H1 (cell line): ENCODE data around the gene DYNLL1.

Experiments used
- CEBPB ChIP-seq: IDR thresholded peaks from 2 replicates; pipeline ENCODE4 v1.6.1; 2012; ENCODE audit warnings: low read depth, low read length
- CREB1 ChIP-seq: IDR thresholded peaks from 2 replicates; pipeline ENCODE4 v1.6.1; 2012; ENCODE audit warnings: inconsistent platforms
- EZH2 ChIP-seq: fragments of 200-600 bp; sonication (generic); IDR thresholded peaks from 2 replicates; pipeline ENCODE4 v1.7.1; 2012; ENCODE audit warnings: low read depth, mild to moderate bottlenecking, moderate library complexity, low read length, inconsistent platforms; ENCODE audit not compliant: severe bottlenecking
- HDAC6 ChIP-seq: IDR thresholded peaks from one replicate; pipeline ENCODE4 v1.7.1; 2012; ENCODE audit warnings: low read depth, mild to moderate bottlenecking, inconsistent platforms, low read length, moderate library complexity
- JUND ChIP-seq: IDR thresholded peaks from 2 replicates; pipeline ENCODE4 v1.6.1; 2011; ENCODE audit warnings: mild to moderate bottlenecking, improper control_type of control experiment, low read length
- POLR2AphosphoS5 ChIP-seq: IDR thresholded peaks from 2 replicates; pipeline ENCODE4 v1.6.1; 2011; ENCODE audit warnings: low read depth, low read length
- TF ChIP-seq, protein P1 (sequence below), 3 experiments: IDR thresholded peaks; 1 replicate in 2 of 3; 2 replicates in 1 of 3; pipeline versions ENCODE4 v1.5.1 to v1.6.1; 2011; ENCODE audit warnings: low read length in 3 of 3, mild to moderate bottlenecking in 3 of 3, inconsistent platforms in 2 of 3, low read depth in 1 of 3, moderate library complexity in 1 of 3; ENCODE audit not compliant: insufficient read depth in 1 of 3; ENCODE audit errors: control extremely low read depth in 1 of 3
- TF ChIP-seq, protein P2 (sequence below): IDR thresholded peaks from 2 replicates; pipeline ENCODE4 v1.6.1; 2011; ENCODE audit warnings: low read length, improper control_type of control experiment

DNA sequence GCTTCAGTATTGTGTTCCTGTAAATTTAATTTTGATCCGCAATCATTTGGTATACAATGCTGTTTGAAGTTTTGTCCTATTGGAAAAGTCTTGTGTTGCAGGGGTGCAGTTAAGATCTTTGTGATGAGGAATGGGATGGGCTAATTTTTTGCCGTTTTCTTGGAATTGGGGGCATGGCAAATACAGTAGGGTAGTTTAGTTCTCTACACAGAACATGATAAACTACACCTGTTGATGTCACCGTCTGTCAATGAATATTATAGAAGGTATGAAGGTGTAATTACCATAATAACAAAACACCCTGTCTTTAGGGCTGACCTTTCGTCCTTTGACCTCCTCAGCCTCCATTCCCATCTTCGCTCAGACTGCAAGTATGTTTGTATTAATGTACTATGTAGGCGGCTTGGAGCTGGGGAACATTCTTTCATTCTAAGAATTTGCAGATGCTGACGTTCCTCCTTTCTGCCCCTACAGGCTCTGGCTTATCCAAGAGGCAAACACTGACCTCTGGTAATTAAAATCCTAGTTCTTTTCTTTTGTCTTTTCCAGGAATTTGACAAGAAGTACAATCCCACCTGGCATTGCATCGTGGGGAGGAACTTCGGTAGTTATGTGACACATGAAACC is 1.7 kb downstream of the DYNLL1 start:
- TF ChIP-seq, protein P1, sequence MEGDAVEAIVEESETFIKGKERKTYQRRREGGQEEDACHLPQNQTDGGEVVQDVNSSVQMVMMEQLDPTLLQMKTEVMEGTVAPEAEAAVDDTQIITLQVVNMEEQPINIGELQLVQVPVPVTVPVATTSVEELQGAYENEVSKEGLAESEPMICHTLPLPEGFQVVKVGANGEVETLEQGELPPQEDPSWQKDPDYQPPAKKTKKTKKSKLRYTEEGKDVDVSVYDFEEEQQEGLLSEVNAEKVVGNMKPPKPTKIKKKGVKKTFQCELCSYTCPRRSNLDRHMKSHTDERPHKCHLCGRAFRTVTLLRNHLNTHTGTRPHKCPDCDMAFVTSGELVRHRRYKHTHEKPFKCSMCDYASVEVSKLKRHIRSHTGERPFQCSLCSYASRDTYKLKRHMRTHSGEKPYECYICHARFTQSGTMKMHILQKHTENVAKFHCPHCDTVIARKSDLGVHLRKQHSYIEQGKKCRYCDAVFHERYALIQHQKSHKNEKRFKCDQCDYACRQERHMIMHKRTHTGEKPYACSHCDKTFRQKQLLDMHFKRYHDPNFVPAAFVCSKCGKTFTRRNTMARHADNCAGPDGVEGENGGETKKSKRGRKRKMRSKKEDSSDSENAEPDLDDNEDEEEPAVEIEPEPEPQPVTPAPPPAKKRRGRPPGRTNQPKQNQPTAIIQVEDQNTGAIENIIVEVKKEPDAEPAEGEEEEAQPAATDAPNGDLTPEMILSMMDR (IDR thresholded peaks at IDR 0.05; ENCODE audit: control extremely low read depth in 1 of 3, insufficient read depth in 1 of 3, low read depth in 1 of 3, low read length in 3 of 3) = no peak
- TF ChIP-seq EZH2 (no peak), POLR2AphosphoS5 (no peak), CREB1 (no peak), JUND (no peak), HDAC6 (no peak), CEBPB (no peak)
- TF ChIP-seq, protein P2, sequence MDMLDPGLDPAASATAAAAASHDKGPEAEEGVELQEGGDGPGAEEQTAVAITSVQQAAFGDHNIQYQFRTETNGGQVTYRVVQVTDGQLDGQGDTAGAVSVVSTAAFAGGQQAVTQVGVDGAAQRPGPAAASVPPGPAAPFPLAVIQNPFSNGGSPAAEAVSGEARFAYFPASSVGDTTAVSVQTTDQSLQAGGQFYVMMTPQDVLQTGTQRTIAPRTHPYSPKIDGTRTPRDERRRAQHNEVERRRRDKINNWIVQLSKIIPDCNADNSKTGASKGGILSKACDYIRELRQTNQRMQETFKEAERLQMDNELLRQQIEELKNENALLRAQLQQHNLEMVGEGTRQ = no peak
